B cell (primary cell): ENCODE measurements around the gene B9D1. TPM values are rescaled to one million over a fixed set of nuclear protein-coding genes. Genes with fewer than 3 reads are reported as not detected.

Source experiments
- ATAC-seq: fragments of 200-7000 bp; cut with Tn5 transposase; one replicate; pipeline ENCODE4 v1.10.0; 2021; ENCODE audit warnings: low read depth, mild to moderate bottlenecking, moderate number of reproducible peaks, moderate library complexity
- CTCF ChIA-PET: fragments of 350-600 bp; sonication (Branson Sonifier 250); formaldehyde crosslinking; loops from one replicate; lab custom pipeline; 2021; ENCODE audit warnings: antibody characterized with exemption, inconsistent platforms; lab: Charles Lee
- POLR2A ChIA-PET: fragments of 350-600 bp; sonication (Branson Sonifier 250); formaldehyde crosslinking; loops from one replicate; lab custom pipeline; 2021; ENCODE audit warnings: antibody characterized with exemption; lab: Charles Lee
- DNase-seq: peaks from one replicate; pipeline ENCODE4 v3.0.0; 2013
- H2AFZ ChIP-seq: 2 replicates; pipeline ENCODE4 v1.6.1; 2012; ENCODE audit warnings: mild to moderate bottlenecking, low read depth, low read length; ENCODE audit not compliant: insufficient read depth, poor library complexity, severe bottlenecking
- H3K27ac ChIP-seq, 2 donors: 1 replicate in 1 of 2; 2 replicates in 1 of 2; pipeline ENCODE4 v1.5.1; 2012 to 2013; ENCODE audit warnings: low read length in 2 of 2, mild to moderate bottlenecking in 2 of 2, moderate library complexity in 1 of 2
- H3K27me3 ChIP-seq, 4 experiments: fragments of 200-600 bp in 1 of 4; sonication (generic) in 1 of 4; replicated peaks in 1 of 4; 1 replicate in 2 of 4; 2 replicates in 2 of 4; pipeline versions ENCODE4 v1.6.1 to v1.7.0; 2013 to 2016; ENCODE audit warnings: low read length in 3 of 4, mild to moderate bottlenecking in 2 of 4, mixed read lengths in 1 of 4, moderate library complexity in 1 of 4; ENCODE audit not compliant: insufficient read depth in 4 of 4, control insufficient read depth in 3 of 4; ENCODE audit errors: control extremely low read depth in 1 of 4
- H3K36me3 ChIP-seq, 2 experiments: replicated peaks in 1 of 2; 1 replicate in 1 of 2; 2 replicates in 1 of 2; pipeline versions ENCODE4 v1.6.1 to v1.7.1; 2013; ENCODE audit warnings: low read length in 1 of 2; ENCODE audit not compliant: insufficient read depth in 2 of 2, control insufficient read depth in 1 of 2; ENCODE audit errors: control extremely low read depth in 1 of 2, extremely low read depth in 1 of 2
- H3K4me1 ChIP-seq, 2 donors: fragments of 200-600 bp in 1 of 2; sonication (generic) in 1 of 2; 1 replicate in 1 of 2; 2 replicates in 1 of 2; pipeline versions ENCODE4 v1.5.1 to v1.6.1; 2013 to 2017; ENCODE audit warnings: low read length in 2 of 2; ENCODE audit not compliant: control insufficient read depth in 2 of 2, insufficient read depth in 2 of 2
- H3K4me2 ChIP-seq: replicated peaks from 2 replicates; pipeline ENCODE3; 2012; ENCODE audit warnings: mild to moderate bottlenecking, low read depth, low read length; ENCODE audit not compliant: poor library complexity, severe bottlenecking
- H3K4me3 ChIP-seq, 5 experiments: fragments of 200-600 bp in 1 of 5; sonication (generic) in 1 of 5; 1 replicate in 3 of 5; 2 replicates in 2 of 5; pipeline versions ENCODE4 v1.5.1 to v1.7.0; 2011 to 2016; ENCODE audit warnings: low read length in 4 of 5, mild to moderate bottlenecking in 4 of 5, low read depth in 2 of 5, control low read depth in 1 of 5, moderate library complexity in 1 of 5; ENCODE audit not compliant: insufficient read depth in 1 of 5; ENCODE audit errors: control extremely low read depth in 1 of 5, extremely low read depth in 1 of 5
- H3K79me2 ChIP-seq: fragments of 200-600 bp; sonication (generic); one replicate; pipeline ENCODE4 v1.6.0; 2016; ENCODE audit warnings: low read length; ENCODE audit not compliant: control insufficient read depth, insufficient read depth
- H3K9ac ChIP-seq: fragments of 200-600 bp; sonication (generic); 2 replicates; pipeline ENCODE4 v1.6.1; 2017; ENCODE audit warnings: mild to moderate bottlenecking, low read length, moderate library complexity
- H3K9me3 ChIP-seq, 3 donors: one replicate each; pipeline versions ENCODE4 v1.6.1 to v1.7.1; 2013; ENCODE audit warnings: low read length in 2 of 3; ENCODE audit not compliant: control insufficient read depth in 2 of 3, insufficient read depth in 1 of 3; ENCODE audit errors: control extremely low read depth in 1 of 3
- H4K20me1 ChIP-seq: 2 replicates; pipeline ENCODE4 v1.6.0; 2012; ENCODE audit warnings: mild to moderate bottlenecking, low read length; ENCODE audit not compliant: insufficient read depth, control insufficient read depth, poor library complexity, severe bottlenecking
- H3K27ac Mint-ChIP-seq: one replicate; pipeline ENCODE4 v1.8.0; 2021; ENCODE audit warnings: mixed read lengths
- H3K27me3 Mint-ChIP-seq: one replicate; pipeline ENCODE4 v1.8.0; 2021; ENCODE audit warnings: mixed read lengths
- H3K4me1 Mint-ChIP-seq: one replicate; pipeline ENCODE4 v1.8.0; 2021; ENCODE audit warnings: mixed read lengths
- H3K4me3 Mint-ChIP-seq: one replicate; pipeline ENCODE4 v1.8.0; 2021; ENCODE audit warnings: mixed read lengths
- H3K9me3 Mint-ChIP-seq: one replicate; pipeline ENCODE4 v1.8.0; 2022; ENCODE audit warnings: mixed read lengths; ENCODE audit not compliant: insufficient read depth
- CTCF ChIP-seq: fragments of 200-600 bp; IDR thresholded peaks from one replicate; pipeline ENCODE4 v1.8.0; 2022; ENCODE audit warnings: antibody characterized with exemption, mild to moderate bottlenecking
- EZH2 ChIP-seq: IDR thresholded peaks from 2 replicates; pipeline ENCODE4 v1.6.1; 2012; ENCODE audit warnings: borderline replicate concordance, low read depth, mild to moderate bottlenecking, moderate library complexity, low read length; ENCODE audit not compliant: insufficient read depth, poor library complexity, severe bottlenecking
- WGBS: methylation state at CpG from one replicate; pipeline ENCODE4 v1.1.5; 2013; ENCODE audit warnings: missing lambda C conversion rate; ENCODE audit not compliant: insufficient coverage; 5-methylcytosine and 5-hydroxymethylcytosine counted together
- intact Hi-C: fragments of 100-400 bp; cut with micrococcal nuclease; formaldehyde crosslinking; loops from one replicate; pipeline ENCODE4 v1.10.0; 2022
- polyA plus RNA-seq: library from polyadenylated mRNA; depleted of rRNA; stranded (reverse); fragments of >200 nt; gene quantifications from 2 replicates; pipeline ENCODE4 v1.2.3, GENCODE V29; 2012
- total RNA-seq, 2 donors: library from RNA; stranded (reverse); fragments of 120-200 nt in 1 of 2; gene quantifications; 1 replicate in 1 of 2; 2 replicates in 1 of 2; pipeline versions ENCODE4 v1.2.3 to v1.2.4, GENCODE V29; 2013 to 2022

Gene B9D1
- total and polyA plus RNA-seq, 2 donors (not counting 1 experiment from before 2014, with no cell fraction given): 2.5 to 6.9 TPM

DNA sequence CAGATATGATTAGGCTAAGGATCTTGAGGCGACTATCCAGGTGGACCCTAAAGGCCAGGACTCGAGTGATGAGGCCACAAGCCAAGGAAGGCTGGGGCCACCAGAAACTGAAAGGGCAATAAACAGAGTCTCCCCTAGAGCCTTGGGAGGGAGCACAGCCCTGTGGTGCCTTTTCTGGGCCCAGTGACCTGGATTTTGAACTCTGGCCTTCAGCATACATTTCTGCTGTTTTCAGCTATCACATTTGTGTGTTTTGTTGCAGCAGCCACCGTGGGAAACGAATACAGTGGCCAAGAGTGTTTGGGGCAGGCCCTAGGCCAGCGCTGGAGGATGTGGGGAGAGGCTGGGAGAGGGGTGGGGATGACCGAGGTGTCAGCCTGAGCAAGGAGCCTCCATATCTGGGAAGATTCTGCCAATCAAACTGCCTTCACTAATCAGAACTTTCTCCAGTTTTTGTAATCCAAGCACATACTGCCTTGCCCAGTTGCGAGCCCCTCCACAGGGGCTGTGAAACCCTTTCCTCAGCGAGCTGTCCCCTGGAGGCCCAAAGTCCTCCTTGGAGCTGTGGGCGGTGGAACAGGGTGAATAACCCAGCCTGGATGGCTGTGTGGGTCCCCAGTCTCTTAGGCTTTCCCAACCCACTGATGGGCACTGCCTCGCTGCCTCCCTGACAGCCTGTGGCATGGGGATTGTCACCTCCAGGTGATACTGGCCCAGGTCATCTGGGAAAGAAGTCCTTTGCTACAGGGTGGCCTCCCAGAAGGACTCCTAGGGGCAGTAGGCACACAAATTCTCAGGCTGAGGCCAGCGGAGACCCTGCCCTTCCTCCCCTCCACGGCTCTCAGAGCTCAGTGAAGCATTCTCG is 16.8 kb downstream of the B9D1 start:
- Histone ChIP-seq H3K79me2 (no peaks in the 10 kb centered on the region), H3K27ac (no peak overlapping the region), H2AFZ (no peak overlapping the region), H3K36me3 (no peaks in the 10 kb centered on the region), H3K9ac (no peak overlapping the region), H3K4me2 (no peak overlapping the region), H3K4me1 (peaks cover 0 to 11% of the 10 kb centered on the region in 2 donors), H4K20me1 (no peaks in the 10 kb centered on the region), H3K27me3 (peaks cover 0 to 3% (median 0%) of the 10 kb centered on the region in 4 experiments), H3K9me3 (no peaks in the 10 kb centered on the region), H3K4me3 (no peak overlapping the region)
- Mint-ChIP-seq H3K4me1 (peaks cover 8% of the 10 kb centered on the region), H3K9me3 (no peaks in the 10 kb centered on the region), H3K27ac (no peak overlapping the region), H3K27me3 (peaks cover 17% of the 10 kb centered on the region), H3K4me3 (no peak overlapping the region)
- CTCF ChIA-PET: interaction anchor here (2.2 kb wide), 1 partner anchor 8 kb away, joined by 9 read pairs; no protein-coding TSS in a partner anchor
- intact Hi-C loops: no loop called here
- DNase-seq (no peak), ATAC-seq (no peak)
- WGBS: 91% methylated on average over 11 of the region's 13 CpGs
- POLR2A ChIA-PET: no interaction called here
- no peak for TF ChIP-seq CTCF
- TF ChIP-seq EZH2: no peak

GRCh38 chr17:19345067-19345460 is 17.5 kb downstream of the B9D1 start:
- DNase-seq (no peak), ATAC-seq (no peak)
- 96% methylated on average over 7 of the region's 7 CpGs for WGBS
- no peaks in the 10 kb centered on the region for H3K79me2 ChIP-seq
- no peak overlapping the region for H3K27ac ChIP-seq
- no peak overlapping the region for H3K4me3 ChIP-seq
- Mint-ChIP-seq H3K4me3 (no peak overlapping the region), H3K9me3 (no peaks in the 10 kb centered on the region), H3K27ac (no peak overlapping the region), H3K4me1 (peaks cover 8% of the 10 kb centered on the region), H3K27me3 (peaks cover 15% of the 10 kb centered on the region)
- TF ChIP-seq EZH2 (no peak), CTCF (no peak)
- no peak overlapping the region for H3K9ac ChIP-seq
- H3K4me2 ChIP-seq: no peak overlapping the region
- no peaks in the 10 kb centered on the region for H4K20me1 ChIP-seq
- no peaks in the 10 kb centered on the region for H3K9me3 ChIP-seq
- POLR2A ChIA-PET: no interaction called here
- peaks cover 0 to 11% of the 10 kb centered on the region in 2 donors for H3K4me1 ChIP-seq
- H3K27me3 ChIP-seq: peaks cover 0 to 3% (median 0%) of the 10 kb centered on the region in 4 experiments
- CTCF ChIA-PET: no interaction called here
- no peak overlapping the region for H2AFZ ChIP-seq
- intact Hi-C loops: no loop called here
- no peaks in the 10 kb centered on the region for H3K36me3 ChIP-seq
